Measurements from ENCODE around the gene CEP295NL. TPM values are rescaled to one million over a fixed set of nuclear protein-coding genes. Genes with fewer than 3 reads are reported as not detected.
A peak's percentile ranks its signal among the peaks of the same experiment; 100 is the strongest.

Gene CEP295NL
- total RNA-seq, 1 donor from 2014 or later: 7.9 TPM

DNA sequence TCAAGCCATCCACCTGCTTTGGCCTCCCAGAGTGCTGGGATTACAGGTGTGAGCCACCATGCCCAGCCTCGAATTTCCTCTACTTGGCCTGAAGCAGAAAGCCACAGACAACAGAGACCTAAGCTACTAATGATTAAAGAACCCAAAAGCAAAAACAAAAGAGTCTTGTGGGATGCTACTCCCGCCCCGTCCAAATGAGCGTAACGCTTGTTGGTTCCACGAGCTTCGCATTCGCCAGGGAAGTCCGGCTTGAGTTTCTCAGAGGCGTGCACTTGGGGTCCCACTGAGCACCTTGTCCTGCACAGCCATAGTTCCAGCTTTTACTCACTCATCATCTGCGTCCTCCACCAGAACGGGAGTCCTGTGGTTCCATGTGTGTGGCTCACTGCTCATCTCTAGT lies 16.0 kb downstream of the CEP295NL start:
- H3K36me3 ChIP-seq: no peaks in the 10 kb centered on the region
- peak overlapping the region; percentile 99 for H3K27ac ChIP-seq
- H3K27me3 ChIP-seq: no peaks in the 10 kb centered on the region
- no peak for TF ChIP-seq POLR2A (IDR thresholded peaks at IDR 0.05)
- no peak for TF ChIP-seq POLR2AphosphoS5 (IDR thresholded peaks at IDR 0.05; ENCODE audit: insufficient read depth in 1 of 2, low read depth in 1 of 2)
- H3K9me3 ChIP-seq: no peaks in the 10 kb centered on the region
- peaks cover 72% of the 10 kb centered on the region for H3K4me1 ChIP-seq
- no peak for DNase-seq (ENCODE audit: extremely low spot score in 2 of 2)
- no peak overlapping the region for H3K4me3 ChIP-seq
- intact Hi-C loops (cut with DNase I): no loop called here

DNA sequence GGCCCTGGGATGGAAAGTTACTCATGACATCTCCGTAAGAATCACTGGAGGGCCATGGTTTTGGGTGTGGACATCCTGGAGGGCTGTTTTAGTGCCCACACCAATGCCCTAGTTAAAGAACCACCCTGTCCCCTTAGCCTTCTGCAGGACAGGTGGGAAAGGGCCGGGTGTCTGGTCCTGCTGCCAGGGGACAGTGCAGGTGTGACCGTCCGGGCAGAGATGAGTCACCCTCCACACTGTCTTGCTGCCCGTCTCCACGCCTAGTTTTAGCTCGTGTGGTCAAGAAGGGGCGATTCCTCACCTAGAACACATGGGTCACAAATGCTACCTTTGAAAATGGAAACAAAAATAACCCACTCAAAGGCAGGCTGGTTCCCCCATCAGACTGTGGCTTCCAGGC lies 17.0 kb downstream of the CEP295NL start:
- H3K4me3 ChIP-seq: no peak overlapping the region
- H3K9me3 ChIP-seq: no peaks in the 10 kb centered on the region
- no peaks in the 10 kb centered on the region for H3K36me3 ChIP-seq
- TF ChIP-seq POLR2AphosphoS5 (IDR thresholded peaks at IDR 0.05; ENCODE audit: insufficient read depth in 1 of 2, low read depth in 1 of 2) (no peak), POLR2A (IDR thresholded peaks at IDR 0.05) (no peak)
- TF ChIP-seq, protein P1, sequence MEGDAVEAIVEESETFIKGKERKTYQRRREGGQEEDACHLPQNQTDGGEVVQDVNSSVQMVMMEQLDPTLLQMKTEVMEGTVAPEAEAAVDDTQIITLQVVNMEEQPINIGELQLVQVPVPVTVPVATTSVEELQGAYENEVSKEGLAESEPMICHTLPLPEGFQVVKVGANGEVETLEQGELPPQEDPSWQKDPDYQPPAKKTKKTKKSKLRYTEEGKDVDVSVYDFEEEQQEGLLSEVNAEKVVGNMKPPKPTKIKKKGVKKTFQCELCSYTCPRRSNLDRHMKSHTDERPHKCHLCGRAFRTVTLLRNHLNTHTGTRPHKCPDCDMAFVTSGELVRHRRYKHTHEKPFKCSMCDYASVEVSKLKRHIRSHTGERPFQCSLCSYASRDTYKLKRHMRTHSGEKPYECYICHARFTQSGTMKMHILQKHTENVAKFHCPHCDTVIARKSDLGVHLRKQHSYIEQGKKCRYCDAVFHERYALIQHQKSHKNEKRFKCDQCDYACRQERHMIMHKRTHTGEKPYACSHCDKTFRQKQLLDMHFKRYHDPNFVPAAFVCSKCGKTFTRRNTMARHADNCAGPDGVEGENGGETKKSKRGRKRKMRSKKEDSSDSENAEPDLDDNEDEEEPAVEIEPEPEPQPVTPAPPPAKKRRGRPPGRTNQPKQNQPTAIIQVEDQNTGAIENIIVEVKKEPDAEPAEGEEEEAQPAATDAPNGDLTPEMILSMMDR (IDR thresholded peaks at IDR 0.05): no peak
- H3K27me3 ChIP-seq: no peaks in the 10 kb centered on the region
- intact Hi-C loops (cut with DNase I): no loop called here
- peaks cover 72% of the 10 kb centered on the region for H3K4me1 ChIP-seq
- H3K27ac ChIP-seq: peak overlapping the region; percentile 99
- DNase-seq (ENCODE audit: extremely low spot score in 2 of 2): no peak

DNA sequence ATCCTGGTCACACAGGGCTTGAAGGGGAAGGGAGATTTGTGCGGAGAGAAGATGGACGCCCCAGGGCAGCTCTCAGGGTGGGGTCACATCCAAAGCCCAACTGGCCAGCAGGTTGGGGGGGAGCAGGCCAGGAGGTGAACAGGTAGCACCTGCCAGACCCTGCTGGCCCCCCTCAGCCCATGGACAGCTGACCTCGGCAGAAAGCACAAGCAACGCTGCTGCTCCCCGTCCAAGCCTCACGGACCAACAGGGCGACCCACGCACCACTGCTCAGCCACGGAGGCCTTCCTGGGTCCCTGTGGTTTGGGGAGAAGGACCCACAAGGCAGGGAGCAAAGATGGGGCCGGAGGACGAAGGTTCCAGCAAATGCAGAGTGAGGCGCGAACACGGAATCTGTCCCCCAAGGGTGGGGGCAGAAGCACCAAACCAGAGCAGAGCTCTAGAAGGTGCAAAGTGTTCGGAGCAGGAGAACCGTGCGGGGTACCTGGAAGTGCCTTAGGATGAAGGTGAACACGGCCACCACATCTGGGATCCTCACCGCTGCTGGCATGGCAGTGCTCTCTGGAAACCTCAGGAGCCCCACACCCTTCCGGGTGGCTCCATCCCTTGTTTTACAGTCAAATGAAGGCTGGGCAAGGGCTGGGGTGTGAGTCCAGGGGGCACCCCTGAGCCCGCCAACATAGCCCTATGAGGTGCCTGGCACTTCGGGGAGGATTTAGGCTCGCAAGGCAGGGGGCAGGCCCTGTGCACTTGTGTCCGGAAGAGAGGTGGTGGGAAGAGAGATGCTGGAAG lies 17.9 kb downstream of the CEP295NL start:
- Histone ChIP-seq H3K27ac (peak overlapping the region; percentile 99), H3K27me3 (no peaks in the 10 kb centered on the region), H3K4me3 (peak overlapping the region in 1 of 2 donors; percentile 34), H3K9me3 (no peaks in the 10 kb centered on the region), H3K36me3 (no peaks in the 10 kb centered on the region), H3K4me1 (peaks cover 78% of the 10 kb centered on the region)
- TF ChIP-seq POLR2A (IDR thresholded peaks at IDR 0.05): no peak
- TF ChIP-seq, protein P1 (IDR thresholded peaks at IDR 0.05): no peak
- TF ChIP-seq POLR2AphosphoS5 (IDR thresholded peaks at IDR 0.05; ENCODE audit: insufficient read depth in 1 of 2, low read depth in 1 of 2): no peak
- DNase-seq (ENCODE audit: extremely low spot score in 2 of 2): no peak
- intact Hi-C loops (cut with DNase I): loop anchor here (5.0 kb wide), 1 partner anchor 37 kb away; no protein-coding TSS in a partner anchor

DNA sequence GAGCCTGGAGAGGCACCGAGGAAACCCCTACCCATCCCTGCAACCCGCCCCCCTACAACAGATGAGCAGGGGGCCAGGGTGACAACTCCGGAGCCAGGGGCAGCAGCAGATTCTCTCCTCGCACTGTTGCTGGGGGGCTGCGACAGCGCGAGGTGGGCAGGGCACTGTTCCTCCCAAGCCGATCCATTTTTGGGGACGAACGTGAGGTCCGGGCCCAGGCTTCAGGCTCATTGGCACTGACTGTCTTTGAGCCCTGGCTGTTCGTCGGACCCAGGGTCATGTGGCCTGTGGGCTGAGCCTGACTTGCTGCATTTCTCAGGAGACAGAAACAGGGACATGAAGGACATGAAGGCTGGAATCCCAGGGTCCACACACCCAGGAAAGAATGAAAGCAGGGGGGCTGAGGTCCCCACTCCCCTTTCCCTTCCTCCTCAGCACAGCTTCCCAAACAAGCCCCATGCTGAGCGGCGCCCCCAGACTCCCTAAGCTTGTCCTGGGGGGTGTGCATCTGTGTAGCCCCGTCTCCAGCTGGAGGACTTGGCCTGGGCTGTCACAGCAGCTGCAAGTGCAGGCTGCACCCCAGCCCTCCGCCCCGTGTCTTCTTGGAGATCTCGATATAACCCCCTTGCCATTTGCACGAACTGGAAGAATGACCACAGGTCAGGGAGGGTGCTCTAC lies 18.7 kb downstream of the CEP295NL start:
- no peaks in the 10 kb centered on the region for H3K9me3 ChIP-seq
- DNase-seq (ENCODE audit: extremely low spot score in 2 of 2): no peak
- peak in 1 of 2 donors; percentile 36 for TF ChIP-seq POLR2AphosphoS5 (IDR thresholded peaks at IDR 0.05; ENCODE audit: insufficient read depth in 1 of 2, low read depth in 1 of 2)
- no peak for TF ChIP-seq POLR2A (IDR thresholded peaks at IDR 0.05)
- peak overlapping the region; percentile 34 to 52 for H3K4me3 ChIP-seq
- no peaks in the 10 kb centered on the region for H3K27me3 ChIP-seq
- H3K27ac ChIP-seq: peak overlapping the region; percentile 99
- no peaks in the 10 kb centered on the region for H3K36me3 ChIP-seq
- H3K4me1 ChIP-seq: peaks cover 76% of the 10 kb centered on the region
- intact Hi-C loops (cut with DNase I): loop anchor here (5.0 kb wide), 1 partner anchor 38 kb away; no protein-coding TSS in a partner anchor

DNA sequence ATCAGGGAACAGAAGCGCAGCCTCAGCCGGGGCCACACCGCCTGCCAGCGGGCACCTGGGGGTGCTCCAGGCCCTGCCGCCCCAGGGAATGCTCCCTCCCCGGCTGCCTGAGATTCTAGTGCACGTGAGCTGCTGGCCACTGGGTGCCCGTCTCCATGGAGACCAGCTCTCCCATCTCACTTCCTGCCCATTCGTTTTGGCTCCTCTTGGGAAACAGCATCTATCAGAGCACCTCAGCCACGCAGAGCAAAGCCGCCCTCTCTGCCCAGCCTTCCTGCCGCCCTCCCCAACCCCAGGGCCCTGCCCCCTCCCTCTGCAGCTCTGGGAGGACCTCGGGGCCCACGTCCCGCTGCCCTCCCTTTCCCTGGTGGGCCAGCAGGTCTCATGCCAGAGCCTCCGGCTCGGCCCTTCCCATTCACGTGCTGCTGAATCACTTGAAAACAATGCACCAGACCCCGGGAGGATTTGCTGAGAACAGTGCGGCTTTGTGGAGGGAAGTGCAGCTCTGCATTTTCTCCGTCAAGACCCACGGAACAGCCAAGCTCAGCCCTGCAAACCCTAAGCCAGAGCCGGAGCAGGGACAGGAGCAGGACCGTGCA lies 19.4 kb downstream of the CEP295NL start:
- no peaks in the 10 kb centered on the region for H3K9me3 ChIP-seq
- peak in 1 of 2 donors; percentile 95 for DNase-seq (ENCODE audit: extremely low spot score in 2 of 2)
- no peaks in the 10 kb centered on the region for H3K36me3 ChIP-seq
- H3K27ac ChIP-seq: peak overlapping the region; percentile 99
- peak overlapping the region; percentile 34 to 52 for H3K4me3 ChIP-seq
- TF ChIP-seq, protein P1 (IDR thresholded peaks at IDR 0.05): no peak
- TF ChIP-seq POLR2A (IDR thresholded peaks at IDR 0.05) (peak in 1 of 2 donors; percentile 55), POLR2AphosphoS5 (IDR thresholded peaks at IDR 0.05; ENCODE audit: insufficient read depth in 1 of 2, low read depth in 1 of 2) (peak; percentile 80 to 92)
- H3K4me1 ChIP-seq: peaks cover 76% of the 10 kb centered on the region
- intact Hi-C loops (cut with DNase I): loop anchor here (5.0 kb wide), 1 partner anchor 39 kb away; no protein-coding TSS in a partner anchor
- H3K27me3 ChIP-seq: no peaks in the 10 kb centered on the region

Measured in vagina (tissue), 2 donors.